ENCODE results near the gene SYTL3.
"Not testable (repeated sequence)": the region's sequence is repeated elsewhere in the genome, so short reads cannot be mapped to it uniquely, and the experiment has no call there.

SYTL3 gene

DNA sequence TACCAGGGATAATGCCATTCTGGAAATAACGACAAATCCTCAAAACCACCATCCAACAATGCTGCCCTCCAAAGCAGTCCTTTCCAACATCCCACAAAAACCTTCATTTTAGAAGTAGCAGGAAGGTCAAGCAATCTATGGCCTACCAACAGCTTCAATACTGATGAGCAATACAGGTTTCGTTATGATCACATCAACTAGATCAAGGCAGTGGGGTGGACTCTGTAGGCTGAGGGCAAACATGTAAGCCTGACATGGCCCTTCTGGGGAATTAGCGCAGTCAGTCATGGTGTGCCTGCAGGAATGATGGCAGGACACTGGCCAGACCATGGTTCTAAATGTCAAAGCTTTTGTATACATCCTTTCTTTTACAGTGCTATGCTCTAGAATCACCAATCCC is 127.7 kb downstream of the SYTL3 start:
- DNase-seq: no peak

- no peak for DNase-seq
These were observed 128.2 kb downstream of the SYTL3 start for GRCh38 chr6:158778005-158778527.

- DNase-seq: no peak
These were observed 130.5 kb downstream of the SYTL3 start for GRCh38 chr6:158780246-158780884.

DNA sequence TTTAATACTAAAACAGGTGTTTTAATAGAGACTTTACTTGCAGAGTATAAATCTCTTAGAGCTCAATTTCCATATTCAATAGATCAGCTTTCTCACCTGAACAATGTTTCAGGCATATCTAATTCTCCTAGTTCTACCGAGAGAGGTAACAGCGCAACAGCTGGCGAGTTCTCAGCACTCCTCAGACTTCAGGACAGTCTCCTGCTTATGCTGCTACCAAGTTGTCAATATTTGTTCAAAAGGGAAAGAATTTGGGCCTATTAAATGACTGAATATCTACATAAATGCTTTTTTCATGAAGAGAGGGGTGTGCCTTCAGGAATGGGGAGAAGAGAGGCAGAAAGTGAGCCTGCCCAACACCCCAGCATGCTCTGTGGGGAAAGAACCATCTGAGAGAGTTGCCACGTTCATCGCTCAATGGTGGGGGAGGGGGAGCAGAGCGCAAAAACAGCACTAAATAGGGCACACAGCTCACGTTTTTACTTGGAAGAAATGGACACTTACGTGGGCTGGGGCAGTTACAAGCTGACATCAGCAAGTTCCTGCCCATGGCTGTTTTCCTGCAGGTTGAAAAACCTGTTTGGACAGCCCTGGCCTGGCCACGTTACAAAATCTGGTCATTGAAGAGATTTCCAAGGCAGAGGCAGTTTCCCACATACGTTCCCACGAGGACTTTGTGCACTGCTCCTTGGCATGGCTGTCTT is 131.3 kb downstream of the SYTL3 start:
- no peak for DNase-seq

DNA sequence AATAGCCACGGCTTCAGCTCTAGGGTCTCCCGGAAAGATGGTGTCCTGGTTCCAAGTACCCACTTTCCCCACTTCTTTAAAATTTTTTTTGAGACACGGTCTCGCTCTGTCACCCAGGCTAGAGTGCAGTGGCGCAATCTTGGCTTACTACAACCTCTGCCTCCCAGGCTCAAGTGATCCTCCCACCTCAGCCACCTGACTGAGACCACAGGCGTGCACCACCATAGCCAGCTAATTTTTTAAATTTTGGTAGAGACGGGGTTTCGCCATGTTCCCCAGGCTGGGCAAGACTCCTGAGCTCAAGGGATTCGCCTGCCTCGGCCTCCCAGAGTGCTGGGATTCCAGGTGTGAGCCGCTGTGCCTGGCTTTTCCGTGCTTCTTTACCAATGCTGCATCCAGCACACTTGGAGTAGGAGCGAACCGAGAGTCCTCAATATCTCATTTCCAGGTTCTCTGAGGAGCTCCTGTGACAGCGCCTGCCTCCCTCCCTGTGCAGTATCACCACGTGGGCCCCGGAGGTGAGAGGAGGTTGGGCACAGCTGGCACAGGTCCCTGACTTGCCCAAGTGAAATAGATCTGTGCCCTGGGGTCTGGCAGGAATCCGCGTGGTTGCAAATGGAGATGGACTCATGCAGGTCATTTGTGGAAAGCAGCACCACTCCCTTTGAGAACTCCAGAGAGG is 132.0 kb downstream of the SYTL3 start:
- DNase-seq: no peak

DNA sequence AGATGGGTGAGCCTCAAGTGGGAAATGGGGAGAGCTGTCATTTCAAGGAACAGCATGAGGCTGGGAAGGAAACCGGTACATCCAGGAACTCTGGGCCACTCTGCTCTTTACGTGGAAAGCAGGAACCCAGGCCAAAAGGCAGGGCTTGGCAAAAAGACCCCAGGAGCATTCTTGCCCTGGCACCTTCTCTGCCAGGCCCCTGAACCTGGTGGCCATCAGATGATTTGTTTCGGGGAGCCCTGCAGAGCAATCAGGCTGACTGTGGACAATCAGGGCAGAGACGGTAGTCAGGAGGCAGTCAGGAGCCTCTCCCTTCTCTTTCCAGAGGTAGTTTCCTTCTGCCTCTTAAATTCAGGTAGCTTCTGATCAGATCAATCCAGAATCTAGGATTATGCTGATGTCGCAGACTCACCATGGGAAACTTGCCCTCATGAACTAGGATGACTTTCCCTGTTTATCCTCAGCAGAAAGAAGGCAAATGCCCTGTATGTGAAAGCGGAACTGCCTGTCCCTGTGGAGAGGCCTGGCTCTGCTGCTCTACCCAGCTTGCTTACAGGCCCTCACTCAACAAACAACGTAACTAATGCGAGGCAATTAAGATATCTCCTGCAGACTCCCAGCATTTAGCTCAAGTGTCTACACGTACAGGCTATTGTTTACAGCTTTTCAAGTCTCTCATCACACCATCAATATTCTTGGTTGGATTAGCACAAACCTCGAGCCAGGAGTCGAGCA is 132.7 kb downstream of the SYTL3 start:
- DNase-seq: no peak

- no peak for DNase-seq
These were observed 133.3 kb downstream of the SYTL3 start for GRCh38 chr6:158783167-158783450.

- DNase-seq: no peak
These were observed 134.0 kb downstream of the SYTL3 start for GRCh38 chr6:158783851-158784250.

DNA sequence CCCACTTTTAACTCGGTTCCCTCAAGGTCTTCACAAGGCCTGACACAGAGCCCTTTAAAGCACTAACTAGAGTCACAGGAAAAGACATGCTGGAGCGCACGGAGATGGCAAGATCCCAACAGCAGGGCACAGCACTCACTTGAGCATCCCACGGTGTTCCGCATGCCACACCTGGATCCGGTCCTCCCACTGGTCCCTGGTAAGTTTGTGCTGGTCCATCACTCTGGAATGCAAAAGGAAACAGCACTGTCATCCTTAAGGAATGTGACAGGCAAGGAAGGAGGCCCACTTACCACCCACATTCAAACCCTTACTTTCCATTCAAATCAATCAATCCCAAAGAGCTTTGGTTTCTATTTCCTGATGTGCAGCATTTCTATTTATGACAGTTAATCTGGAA is 134.7 kb downstream of the SYTL3 start:
- DNase-seq: no peak

DNA sequence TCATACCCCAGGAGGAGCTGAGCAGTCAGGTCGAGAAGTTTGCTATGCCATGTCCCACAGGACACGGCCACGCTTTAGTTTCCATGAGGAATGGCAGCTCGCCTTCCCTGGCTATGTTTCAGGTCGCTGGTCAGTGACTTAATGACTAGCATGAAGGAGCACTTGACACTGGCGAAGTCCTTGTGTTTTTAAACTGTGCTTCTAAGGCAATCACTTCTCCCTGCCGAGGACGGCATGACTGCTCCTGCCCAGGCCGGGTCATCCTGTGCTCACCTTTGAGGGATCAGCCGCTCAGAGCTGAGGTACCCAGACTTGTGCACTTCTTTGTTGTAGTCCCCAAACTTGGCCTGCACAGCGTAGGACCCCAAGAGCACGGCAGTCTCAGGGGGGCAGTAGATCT is 135.2 kb downstream of the SYTL3 start:
- DNase-seq: no peak

DNA sequence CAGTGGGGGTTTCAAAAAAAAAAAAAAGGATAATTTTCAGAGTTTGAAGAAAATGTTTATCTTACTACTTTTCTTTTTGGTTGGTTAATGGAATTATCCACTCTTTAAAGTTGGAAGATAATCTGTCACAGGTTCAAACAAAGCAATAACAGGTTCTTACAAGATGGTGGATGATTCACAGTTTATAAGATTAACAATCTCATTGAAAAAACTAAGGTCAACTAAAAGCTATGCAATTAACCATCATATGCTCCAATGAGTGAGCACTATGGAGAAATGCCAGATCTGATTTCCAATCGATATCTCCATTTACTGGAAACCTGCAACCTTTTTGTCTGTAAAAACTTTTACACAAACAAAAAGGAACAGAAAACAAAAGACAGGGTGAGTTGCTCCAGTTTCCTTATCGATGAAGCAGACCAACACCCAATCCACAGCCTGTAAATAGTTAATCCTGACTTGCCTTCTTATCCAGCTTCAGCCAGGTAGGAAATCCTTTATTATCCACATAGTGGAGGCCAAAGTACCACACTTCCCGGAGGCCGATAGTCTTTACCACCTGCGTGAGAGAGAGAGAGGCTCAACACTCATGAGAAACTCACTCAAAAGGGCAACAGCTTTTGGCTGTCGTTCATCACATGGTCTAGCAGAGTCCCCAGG is 136.9 kb downstream of the SYTL3 start:
- no peak for DNase-seq

DNA sequence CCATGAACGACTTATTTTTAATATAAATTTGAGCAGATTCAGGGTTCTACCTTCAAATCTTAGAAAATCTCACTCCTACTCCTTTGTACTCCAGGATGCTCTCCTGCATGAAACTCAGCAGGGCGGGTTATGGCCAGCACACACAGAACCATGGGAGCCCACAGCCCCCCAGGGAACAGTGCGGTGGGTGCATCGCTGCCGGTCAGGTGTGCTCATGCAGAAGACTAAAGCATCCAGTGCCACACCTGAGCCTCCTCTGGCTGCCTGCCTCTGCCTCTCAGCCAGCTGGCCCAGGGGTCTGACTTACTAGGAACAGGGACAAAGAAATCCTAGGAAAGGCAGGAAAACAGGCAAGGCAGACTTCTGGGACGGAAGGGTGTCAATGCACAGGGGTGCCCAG is 137.5 kb downstream of the SYTL3 start:
- no peak for DNase-seq

DNA sequence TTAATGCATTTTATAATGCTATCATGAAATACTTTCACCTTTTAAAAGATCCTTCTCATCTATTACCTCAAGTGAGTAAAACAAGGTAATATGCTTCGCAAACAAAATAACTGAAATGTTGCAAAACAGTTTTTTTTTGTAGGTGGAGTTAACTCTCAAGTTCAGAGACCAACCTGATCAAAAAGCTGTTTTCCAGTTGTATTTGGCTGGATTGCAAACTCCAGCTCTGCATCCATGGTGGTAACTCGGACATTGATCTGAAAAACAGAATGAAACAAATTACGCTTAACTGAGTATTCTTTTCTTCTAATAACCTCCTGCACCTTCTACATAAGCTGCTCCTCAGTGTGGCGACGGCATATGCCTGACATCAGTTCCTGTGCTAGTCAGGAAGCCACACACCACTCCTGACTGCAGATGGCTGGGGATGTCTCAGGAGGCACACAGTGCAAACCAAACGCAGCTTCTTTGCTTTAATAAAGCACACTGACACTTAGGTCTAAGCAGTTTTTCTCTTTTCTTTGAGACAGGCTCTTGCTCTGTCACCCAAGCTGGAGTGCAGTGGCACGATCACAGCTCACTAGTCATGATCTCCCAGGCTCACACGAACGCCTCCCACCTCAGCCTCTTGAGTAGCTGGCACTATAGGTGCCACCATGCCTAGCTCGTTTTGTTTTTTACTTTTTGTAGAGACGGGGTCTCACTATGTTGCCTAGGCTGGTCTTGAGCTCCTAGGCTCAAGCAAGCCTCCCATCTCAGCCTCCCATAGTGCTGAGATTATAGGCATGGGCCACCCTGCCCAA is 139.5 kb downstream of the SYTL3 start:
- no peak for DNase-seq

DNA sequence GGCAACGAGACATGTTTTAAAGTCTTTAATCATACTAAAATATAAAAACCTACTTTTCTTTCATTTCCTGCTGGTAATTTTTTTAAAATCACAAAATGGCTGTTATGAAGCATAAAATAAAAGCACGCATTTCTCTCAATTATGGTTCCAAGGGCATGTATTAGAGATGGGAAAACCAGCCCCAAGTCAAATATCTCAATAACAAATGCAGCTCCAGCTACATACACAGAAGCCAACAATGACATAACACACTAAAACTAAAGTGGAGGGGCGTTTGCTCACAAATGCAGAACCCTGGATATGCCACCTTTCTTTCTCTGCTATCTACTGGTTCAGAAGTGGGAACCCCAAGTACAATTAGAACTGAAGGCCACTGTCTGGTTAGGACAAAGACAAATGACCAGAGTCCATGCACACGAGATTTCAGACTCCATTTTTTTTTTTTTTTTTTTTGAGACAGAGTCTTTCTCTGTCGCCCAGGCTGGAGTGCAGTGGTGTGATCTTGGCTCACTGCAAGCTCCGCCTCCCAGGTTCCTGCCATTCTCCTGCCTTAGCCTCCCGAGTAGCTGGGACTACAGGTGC is 141.5 kb downstream of the SYTL3 start:
- DNase-seq: no peak

GRCh38 chr6:158792505-158792904 is 142.7 kb downstream of the SYTL3 start:
- not testable (repeated sequence) for DNase-seq

- DNase-seq: no peak
These were observed 143.6 kb downstream of the SYTL3 start for GRCh38 chr6:158793432-158793831.

DNA sequence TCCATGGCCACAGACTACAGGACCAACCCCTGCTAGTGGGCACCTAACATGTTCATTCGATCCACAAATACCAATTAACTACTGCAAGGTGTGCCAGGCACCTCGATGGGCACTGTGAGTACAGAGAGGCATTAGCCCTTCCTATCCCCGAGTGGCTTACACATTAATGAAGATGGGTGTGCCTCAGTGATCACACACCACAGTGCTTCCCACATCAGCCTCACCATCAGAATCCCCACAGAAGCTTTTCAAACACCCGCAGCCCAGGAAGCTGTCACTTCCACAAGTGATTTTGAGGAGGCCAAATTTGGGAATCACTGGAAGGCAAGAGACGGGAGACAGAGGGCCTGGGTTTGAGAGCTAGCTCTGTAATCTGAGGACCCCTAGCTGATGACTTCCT is 145.7 kb downstream of the SYTL3 start:
- no peak for DNase-seq

DNA sequence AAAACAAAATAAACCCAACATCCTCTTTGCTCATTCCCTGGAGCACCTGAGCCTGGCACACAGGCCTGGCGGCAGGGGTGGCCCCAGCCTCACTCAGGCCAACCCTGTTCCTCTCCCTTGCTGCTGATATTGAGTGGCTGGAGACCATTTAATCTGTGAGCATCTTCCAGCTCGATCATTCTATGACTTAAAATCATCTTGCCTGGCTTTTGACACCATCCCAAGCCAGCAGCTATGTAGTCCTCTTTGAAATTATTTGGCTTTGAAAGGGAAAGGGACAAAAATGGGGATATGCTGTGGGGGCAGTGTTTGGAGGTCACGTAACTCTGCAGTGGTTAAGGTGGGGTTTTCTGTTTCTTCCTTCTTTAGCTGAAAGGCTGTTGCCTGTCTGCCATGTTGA is 146.5 kb downstream of the SYTL3 start:
- no peak for DNase-seq

DNA sequence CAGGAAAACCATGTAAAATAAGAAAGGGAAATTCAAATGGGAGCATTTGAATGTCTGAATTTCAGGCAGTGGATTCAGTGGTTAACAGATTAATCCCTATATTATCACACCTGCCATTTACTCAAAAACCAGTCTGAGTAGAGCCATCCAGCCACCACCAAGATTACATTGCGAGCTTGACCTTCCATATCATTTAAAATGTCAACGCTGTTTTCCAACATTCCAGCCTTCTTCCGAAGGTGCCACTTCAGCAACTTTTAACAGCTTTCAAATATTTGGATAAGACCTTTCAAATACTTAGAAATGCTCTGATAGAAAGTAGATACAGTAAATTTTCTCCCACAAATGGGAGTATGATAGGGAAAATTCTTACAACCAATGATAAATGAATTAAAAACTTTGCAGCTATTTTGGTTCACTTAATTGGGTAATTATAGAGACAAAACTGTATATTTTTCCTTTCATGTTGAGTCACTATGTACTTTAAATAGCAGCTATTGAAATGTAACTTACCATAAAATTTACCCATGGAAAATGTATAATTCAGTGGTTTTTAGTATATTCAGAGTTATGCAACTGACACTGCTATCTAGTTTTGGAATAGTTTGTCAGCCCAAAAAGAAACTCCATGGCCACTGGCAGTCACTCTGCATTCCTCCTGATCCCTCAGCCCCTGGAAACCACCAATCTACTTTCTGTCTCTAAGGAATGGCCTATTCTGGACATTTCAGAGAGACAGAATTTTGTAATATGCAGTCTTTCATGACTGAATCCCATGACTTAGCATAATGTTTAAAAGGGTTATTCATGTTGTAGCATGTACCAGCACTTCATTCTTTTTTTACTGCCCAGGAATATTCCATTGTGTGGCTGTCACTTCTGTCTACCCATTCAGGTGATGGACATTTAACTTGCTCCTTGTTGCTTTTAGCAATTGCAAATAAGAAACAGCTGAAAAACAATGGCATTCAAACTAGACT is 147.8 kb downstream of the SYTL3 start:
- no peak for DNase-seq

DNA sequence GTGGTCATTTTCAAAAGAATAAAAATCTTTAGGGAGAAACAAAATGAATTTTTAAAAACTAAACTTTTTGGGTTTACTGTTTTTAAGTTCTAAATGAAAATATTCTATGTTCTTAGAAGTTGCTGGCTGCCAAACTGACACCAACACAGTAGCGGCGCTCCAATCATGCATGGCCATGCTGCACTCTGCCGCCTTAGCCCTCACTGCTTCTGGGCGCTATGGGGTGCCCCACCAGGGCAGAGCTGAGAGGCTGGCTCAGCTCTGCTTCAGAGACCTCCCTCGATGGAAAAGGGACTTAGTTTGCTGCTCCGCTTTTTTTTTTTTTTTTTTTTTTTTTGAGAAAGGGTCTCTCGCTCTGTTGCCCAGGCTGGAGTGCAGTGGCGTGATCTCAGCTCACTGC is 148.5 kb downstream of the SYTL3 start:
- no peak for DNase-seq
